GM19035 (cell line): ENCODE measurements around the gene NXT1.
A peak's percentile ranks its signal among the peaks of the same experiment; 100 is the strongest.

ENCODE experiments used
- ATAC-seq: cut with Tn5 transposase; IDR thresholded peaks from one replicate; pipeline ENCODE4 v1.9.1; 2021; ENCODE audit not compliant: unreplicated experiment

Gene NXT1

GRCh38 chr20:23358923-23359593 lies 8.5 kb downstream of the NXT1 start:
- ATAC-seq: no peak

DNA sequence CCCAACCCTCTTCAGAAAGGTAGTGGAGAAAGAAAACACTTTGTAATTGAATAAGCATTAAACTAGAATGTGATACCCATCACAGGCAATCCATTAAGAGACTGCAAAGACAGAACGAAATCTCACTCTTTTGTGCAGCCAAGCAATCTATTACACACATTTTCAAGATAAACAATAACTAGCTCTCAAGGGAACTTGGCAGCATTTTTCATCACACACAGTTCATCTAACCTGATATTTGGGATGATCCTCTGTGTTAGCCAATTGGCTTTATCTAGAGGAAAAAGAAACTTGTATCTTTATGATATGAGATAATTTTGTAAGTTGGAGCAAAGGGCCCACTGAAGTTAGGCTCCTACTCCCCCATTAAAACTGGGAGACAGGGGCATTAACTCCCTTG lies 9.9 kb downstream of the NXT1 start:
- ATAC-seq: no peak

- ATAC-seq: no peak
These were observed 10.5 kb downstream of the NXT1 start for GRCh38 chr20:23361119-23361475.

DNA sequence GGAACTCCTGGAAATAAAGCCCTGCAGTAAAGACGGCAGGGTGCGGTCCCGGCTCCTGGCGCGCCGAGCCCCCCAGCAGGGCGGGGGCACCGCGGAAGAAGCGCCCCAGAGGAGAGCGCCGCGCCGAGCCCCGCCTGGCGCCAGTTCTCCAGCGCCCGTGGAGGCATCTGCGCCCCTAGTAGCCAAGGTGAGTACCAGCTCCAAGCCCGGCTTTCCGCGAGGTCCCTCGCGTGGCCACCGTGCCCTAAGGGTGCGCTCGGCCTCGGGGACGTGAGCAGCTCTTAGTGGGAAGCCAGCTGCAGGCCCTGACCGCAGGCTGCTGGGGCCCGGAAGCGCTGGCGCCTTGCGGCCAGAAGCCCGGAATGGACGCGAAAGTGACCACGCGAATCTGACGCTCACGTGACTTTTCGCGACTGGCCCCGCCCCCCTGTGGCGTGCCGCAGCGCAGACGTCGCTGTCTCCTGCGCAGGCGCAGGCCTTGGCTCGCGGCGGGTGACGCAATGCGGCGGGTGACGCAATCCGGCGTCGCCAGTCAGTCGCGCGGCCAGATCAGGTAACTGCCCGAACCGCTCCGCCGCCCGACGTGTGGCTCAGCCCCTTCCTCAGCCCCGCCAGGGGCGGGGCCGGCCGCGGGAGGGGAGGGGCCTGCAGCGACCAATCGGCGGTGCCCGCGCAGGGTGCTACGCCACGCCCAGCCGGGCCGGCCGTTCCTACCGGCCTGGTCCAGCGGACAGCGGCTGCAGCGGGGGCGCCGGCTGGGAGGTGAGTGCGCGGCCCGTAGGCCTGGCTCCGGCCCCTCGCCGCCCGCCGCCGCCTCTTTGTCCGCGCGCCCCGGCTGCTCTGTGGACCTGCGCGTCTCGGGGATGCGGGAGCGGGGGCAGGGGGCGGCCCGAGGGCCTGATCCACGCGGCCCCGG lies 11.1 kb downstream of the NXT1 start, which contains the start of gene GZF1:
GZF1 (plus strand) TSS at position 707 of the 916 bp plus-strand sequence. CDS start 2,202 bp downstream, outside the sequence.
- ATAC-seq: peak; percentile 70

DNA sequence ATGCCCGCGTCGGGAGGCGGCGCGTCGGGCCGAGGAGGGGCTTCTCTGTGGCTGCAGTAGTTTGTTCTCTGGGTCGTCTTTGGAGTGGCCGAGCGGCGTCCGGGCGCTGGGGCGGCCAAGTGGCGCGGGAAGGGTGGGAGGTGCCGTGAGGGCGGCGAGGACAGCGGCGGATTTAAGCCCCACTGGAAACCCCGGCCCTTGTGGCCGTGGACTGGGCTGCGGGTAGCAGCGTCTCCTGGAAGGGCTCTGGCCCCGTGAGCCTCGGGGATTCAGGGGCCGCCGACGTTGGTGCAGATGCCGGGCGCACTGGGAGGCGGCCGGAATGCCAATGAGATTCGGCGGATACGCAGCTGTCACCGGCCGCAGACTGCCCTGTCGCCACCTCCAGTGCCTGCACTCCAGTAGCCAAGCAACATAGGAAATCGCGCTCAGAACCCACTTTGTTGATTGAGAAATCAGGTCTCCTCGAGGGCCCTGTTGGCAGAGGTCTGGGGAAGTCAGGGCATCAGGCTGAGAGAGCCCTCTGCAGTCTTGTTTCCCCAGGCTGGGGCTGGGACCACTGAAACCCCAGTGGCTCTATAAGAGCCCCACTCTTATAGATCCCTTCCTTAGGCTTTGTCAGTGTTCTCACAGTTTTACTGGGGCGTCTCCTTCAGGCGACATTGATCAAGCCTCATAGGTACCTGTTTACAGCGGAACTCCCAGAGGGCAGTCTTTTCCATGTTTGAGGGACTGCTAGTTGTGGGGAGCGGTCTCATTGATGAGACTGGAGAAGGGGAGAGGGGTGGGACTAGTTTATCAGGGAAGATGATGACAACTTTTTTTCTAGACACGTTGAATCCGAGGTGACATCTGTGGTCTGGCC lies 12.0 kb downstream of the NXT1 start:
- ATAC-seq: peak; percentile 11

GRCh38 chr20:23363257-23363649 lies 12.7 kb downstream of the NXT1 start:
- no peak for ATAC-seq

DNA sequence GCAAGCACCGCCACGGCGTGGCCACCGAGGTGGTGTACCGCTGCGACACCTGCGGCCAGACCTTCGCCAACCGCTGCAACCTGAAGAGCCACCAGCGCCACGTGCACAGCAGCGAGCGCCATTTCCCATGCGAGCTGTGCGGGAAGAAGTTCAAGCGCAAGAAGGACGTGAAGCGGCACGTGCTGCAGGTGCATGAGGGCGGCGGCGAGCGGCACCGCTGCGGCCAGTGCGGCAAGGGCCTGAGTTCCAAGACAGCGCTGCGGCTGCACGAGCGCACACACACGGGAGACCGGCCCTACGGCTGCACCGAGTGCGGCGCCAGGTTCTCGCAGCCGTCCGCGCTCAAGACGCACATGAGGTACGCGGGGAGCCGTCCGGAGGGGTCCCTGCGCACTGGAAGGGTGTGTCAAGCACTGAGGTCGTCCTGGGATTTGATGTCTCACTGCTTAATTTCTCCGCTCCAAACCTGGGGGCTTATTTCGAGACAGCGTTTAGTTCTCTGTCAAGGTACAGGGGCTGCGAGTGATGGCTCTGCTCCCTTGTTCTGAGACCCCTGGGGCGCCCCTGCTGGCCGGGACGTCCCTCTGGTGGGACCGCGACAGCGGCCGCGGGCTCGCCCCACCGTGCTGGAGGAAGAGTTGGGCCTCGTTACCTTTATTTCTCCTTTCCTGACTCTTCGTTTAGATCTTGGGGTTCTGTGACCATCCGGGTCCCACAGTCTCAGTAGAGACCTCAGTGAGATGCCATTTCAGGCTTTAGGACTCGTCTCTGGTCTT lies 15.0 kb downstream of the NXT1 start:
- no peak for ATAC-seq

DNA sequence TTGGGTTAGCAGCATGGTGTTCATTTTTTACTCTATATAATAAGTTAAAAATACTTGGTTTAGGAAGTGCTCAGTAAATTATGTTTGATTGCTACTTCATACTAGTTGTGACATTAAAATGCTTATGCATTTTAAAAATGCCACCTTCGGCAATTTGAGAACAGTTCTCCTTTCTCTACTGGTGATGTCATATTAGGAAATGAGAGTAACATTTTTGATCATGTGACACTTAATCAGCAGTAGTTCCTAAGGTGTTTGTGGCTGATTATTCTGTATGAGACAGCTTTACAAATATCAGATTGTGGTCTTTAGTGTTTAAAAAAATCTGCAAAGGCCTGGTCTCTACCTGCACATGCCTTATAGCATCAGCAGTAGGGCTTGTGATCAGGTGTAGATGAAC lies 15.8 kb downstream of the NXT1 start:
- no peak for ATAC-seq

DNA sequence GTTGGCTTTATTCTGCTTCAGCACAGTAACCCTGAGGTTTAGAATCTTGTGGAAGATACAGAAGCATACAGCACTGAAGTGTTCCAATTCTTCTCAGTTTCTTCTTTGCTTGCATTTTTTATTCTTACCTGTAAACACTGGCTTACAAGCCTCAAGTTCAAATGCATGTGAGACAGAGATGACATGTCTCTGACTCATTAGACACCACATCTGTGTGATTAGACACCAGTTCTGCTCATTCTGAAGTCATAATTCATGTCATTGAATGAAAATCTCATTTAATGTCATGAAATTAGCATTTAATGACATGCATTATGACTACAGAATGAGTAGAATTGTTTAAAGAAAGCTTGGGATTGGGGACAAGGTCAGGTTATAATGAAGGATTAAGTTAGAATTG lies 17.2 kb downstream of the NXT1 start:
- ATAC-seq: no peak

DNA sequence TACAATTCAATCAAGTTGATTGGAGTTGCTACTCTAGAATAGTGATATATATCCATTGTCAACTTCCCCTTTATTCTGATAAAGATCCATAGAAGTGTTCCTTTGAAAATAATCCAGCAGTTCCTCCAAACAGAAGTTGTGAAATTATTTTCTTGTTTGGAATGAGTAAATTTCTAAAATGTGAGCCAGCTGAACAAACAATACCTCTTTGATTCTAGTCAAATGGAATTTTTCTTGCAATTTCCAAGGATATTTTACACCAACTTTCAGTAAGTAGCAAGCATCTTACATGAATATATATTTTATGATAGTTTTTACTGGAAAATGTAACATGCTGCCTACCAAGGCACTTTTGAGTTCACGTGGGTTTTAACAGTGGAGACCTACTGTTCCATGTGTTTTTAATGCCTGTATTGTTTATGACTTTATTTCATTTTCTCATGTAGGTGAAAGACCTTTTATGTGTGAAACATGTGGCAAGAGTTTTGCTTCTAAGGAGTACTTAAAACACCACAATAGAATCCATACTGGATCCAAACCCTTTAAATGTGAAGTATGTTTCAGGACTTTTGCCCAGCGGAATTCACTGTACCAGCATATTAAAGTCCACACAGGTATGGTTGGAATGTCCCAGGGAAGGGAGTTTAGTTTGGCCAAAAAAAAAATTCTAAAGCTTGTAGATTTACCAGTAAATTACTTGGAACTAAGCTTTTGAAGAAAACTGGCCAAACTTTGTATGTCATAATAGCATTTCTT lies 17.9 kb downstream of the NXT1 start:
- no peak for ATAC-seq

- ATAC-seq: no peak
These were observed 18.7 kb downstream of the NXT1 start for GRCh38 chr20:23369072-23369823.

DNA sequence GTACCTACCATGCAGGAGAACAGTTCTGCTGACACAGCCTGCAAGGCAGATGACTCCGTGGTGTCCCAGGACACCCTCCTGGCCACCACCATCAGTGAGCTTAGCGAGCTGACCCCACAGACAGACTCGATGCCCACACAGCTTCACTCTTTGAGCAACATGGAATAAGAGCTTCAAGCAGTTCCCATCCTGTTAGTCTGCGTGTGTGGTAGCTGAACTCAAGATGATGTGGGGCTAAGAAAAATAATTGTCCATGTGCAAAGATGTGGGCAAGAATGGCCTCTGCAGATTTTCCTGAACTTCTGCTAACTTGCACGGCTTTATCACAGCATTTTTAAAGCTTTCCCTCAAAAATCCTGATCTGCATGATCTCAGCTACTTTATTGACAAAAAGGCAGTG lies 19.7 kb downstream of the NXT1 start:
- ATAC-seq: no peak

DNA sequence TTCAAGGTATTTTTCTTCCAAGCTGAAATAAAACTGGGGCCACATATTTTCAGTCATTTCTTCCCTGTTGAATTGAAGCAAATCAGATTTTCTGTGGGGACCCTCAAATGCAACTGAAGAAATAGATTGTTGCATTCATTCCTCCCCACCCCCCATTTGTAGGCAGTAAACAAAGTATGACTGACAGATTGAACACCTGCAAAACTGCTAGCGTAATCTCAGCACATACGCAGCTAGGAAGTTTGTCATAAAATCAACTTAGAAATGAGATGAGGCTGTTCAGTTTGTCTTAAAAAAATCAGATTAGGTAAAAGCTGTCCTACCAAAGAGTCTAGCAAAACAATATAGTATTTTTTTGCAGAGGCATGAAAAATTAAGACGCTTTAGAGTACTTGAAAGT lies 20.3 kb downstream of the NXT1 start:
- ATAC-seq: no peak

DNA sequence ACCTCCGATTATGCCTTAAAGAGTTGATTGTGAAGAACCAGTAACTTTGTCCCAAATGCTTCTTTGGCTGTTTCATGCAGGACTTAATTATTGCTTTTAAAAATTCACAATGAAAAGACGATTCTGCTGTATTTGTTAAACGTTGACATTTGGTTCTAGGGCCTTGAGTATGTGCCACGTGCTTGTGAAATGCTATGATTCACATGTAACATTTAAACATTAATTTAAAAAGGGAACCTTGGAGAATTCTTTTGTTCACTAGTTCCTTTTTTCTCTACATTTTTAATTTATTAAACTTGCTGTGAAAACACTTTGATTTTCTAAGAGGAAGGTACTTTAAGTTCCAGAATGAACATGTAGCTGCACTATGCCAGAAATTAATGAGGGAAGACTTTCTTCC lies 20.9 kb downstream of the NXT1 start:
- no peak for ATAC-seq

DNA sequence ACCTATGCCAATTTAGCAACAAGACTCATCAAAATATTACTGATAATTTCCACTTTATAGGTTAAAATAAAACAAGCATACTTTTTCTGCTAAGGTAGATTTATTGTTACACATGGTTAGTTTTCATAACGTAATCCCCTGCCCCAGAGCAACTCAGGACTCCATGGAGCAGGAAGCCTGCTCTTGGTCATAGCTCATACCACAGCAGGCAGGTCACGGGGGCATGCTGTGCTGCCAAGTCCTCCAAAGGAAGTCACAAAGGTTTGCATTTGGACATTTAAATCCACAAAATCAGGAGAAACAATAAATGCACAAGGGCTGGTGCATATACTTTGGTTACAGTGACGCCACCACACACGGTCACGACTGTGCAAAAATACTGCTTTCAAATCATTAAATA lies 23.9 kb downstream of the NXT1 start:
- ATAC-seq: no peak

GRCh38 chr20:23375827-23376226 lies 25.2 kb downstream of the NXT1 start:
- no peak for ATAC-seq

DNA sequence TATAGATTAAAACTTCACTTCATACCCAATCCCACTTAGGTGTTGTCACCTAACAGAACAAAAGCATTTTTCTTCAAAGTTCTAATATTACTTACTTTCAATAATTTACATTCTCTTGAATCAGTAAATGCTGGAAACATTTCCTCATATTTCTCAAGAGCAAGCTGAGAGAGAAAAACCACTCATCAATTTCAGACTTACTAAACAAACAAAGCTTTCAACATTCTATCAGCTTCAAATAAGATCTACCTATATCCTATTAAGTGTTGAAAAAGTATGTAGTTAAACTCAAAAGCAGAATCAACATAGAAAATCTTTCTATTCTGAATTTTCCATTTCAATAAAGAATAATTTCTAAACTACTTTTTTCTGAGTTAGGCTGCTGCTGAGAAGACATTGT lies 29.2 kb downstream of the NXT1 start:
- no peak for ATAC-seq

- no peak for ATAC-seq
These were observed 31.3 kb downstream of the NXT1 start for GRCh38 chr20:23381876-23382275.
